Measurements from ENCODE around the gene PLXNB2.

The PLXNB2 gene

DNA sequence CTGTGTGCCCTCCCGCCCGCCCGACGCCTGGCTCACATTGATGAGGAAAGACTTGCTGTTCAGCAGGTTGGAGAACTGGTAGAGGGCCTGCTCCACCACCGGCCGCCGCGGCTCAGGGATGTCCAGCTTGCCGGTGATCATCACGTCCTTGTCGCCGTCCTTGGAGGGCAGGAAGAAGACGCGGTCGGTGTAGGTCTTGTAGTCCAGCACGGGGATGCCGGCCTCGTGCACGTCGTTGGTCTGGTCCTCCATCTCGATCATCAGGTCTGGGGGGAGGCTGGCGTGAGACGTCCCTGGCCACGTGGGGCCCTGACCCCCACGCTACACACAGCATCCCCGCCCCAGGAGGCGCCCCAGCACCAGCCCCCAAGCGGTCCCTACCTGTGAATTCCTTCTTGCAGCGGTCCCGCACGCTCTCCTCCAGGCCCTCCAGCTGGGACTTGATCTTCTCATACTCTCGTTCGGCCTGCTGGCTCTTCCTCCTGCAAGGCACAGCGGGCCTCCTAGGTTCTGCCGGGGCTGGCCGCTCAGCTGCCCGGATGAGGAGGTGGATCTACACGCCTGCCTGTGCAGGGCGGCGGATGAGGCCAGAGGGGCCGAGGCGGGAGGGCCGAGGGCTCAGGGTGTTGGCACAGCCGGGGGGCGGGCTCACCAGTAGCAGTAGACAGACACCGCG lies 26.6 kb downstream of the PLXNB2 start:
- Histone ChIP-seq H3F3A (ENCODE audit: insufficient read depth, low read length) (peaks cover 4% of the 10 kb centered on the region; the same call in 1 of the 2 replicates), H2AFZ (ENCODE audit: low read length) (no peak overlapping the region), H3K27ac (ENCODE audit: low read length) (no peak overlapping the region), H3K9me2 (replicated peaks; ENCODE audit: insufficient read depth, low read length) (no peaks in the 10 kb centered on the region), H3K4me2 (ENCODE audit: low read depth, low read length) (no peak overlapping the region), H3K36me3 (replicated peaks; ENCODE audit: insufficient read depth, low read length) (no peaks in the 10 kb centered on the region), H3K27me3 (replicated peaks; ENCODE audit: insufficient read depth, low read length) (no peaks in the 10 kb centered on the region), H3K4me1 (ENCODE audit: low read length) (0 out of 2 replicates have a peak, but pooled peaks cover 5% of the 10 kb centered on the region), H3K9ac (ENCODE audit: low read length) (no peak overlapping the region), H3K79me2 (ENCODE audit: low read length) (no peaks in the 10 kb centered on the region), H3K9me3 (replicated peaks; ENCODE audit: insufficient read depth, low read length) (no peaks in the 10 kb centered on the region), H3K4me3 (ENCODE audit: low read length) (no peak overlapping the region), H4K20me1 (ENCODE audit: insufficient read depth, low read length) (no peaks in the 10 kb centered on the region)
- no peak for DNase-seq
- TF ChIP-seq EZH2phosphoT487 (IDR thresholded peaks at IDR 0.05; ENCODE audit: low read length) (no peak), EZH2 (optimal IDR thresholded peaks at IDR 0.05; ENCODE audit: low read depth, low read length) (no peak), CTCF (IDR thresholded peaks at IDR 0.05; ENCODE audit: low read length) (no peak)

DNA sequence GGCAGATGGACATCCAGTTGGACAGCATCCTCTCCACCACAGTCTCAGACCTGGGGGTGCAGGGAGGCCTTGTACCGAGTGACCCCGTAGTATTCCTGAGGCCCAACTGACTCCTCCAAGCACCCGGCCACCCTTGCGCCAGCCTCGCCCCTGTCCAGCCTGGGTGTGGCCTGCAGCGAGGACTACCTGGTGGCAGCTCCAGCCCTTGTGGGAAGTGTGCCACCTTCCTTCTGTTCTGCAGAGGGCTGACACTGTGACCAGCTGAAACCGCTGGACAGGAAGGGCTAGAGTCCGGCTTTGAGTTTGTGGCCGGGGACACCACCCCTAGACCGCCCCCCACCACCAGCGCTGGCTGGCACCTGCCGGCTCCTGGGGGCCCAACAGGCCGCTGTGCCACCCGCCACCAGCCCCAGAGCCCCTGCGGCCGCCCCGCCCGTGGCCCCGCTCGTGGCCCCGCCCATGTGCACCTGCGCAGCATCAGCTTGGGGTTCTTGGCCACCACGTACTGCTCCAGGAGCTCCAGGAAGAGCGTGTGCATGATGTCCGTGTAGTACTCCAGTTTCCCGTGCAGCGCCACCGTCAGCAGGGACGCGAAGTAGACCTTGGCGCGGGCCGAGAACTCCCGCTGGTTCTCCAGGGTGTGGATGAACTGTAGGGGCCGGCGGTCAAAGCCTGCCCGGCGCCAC lies 27.3 kb downstream of the PLXNB2 start:
- no peak overlapping the region for H3K4me2 ChIP-seq (ENCODE audit: low read depth, low read length)
- H2AFZ ChIP-seq (ENCODE audit: low read length): no peak overlapping the region
- DNase-seq: no peak
- peaks cover 4% of the 10 kb centered on the region; the same call in 1 of the 2 replicates for H3F3A ChIP-seq (ENCODE audit: insufficient read depth, low read length)
- no peak overlapping the region for H3K4me3 ChIP-seq (ENCODE audit: low read length)
- H3K27me3 ChIP-seq (replicated peaks; ENCODE audit: insufficient read depth, low read length): no peaks in the 10 kb centered on the region
- H3K27ac ChIP-seq (ENCODE audit: low read length): no peak overlapping the region
- TF ChIP-seq EZH2 (optimal IDR thresholded peaks at IDR 0.05; ENCODE audit: low read depth, low read length): no peak
- no peak for TF ChIP-seq EZH2phosphoT487 (IDR thresholded peaks at IDR 0.05; ENCODE audit: low read length)
- TF ChIP-seq CTCF (IDR thresholded peaks at IDR 0.05; ENCODE audit: low read length): no peak
- H3K9me2 ChIP-seq (replicated peaks; ENCODE audit: insufficient read depth, low read length): no peaks in the 10 kb centered on the region
- H4K20me1 ChIP-seq (ENCODE audit: insufficient read depth, low read length): no peaks in the 10 kb centered on the region
- no peak overlapping the region for H3K9ac ChIP-seq (ENCODE audit: low read length)
- no peaks in the 10 kb centered on the region for H3K36me3 ChIP-seq (replicated peaks; ENCODE audit: insufficient read depth, low read length)
- no peaks in the 10 kb centered on the region for H3K9me3 ChIP-seq (replicated peaks; ENCODE audit: insufficient read depth, low read length)
- 0 out of 2 replicates have a peak, but pooled peaks cover 5% of the 10 kb centered on the region for H3K4me1 ChIP-seq (ENCODE audit: low read length)
- H3K79me2 ChIP-seq (ENCODE audit: low read length): no peaks in the 10 kb centered on the region

DNA sequence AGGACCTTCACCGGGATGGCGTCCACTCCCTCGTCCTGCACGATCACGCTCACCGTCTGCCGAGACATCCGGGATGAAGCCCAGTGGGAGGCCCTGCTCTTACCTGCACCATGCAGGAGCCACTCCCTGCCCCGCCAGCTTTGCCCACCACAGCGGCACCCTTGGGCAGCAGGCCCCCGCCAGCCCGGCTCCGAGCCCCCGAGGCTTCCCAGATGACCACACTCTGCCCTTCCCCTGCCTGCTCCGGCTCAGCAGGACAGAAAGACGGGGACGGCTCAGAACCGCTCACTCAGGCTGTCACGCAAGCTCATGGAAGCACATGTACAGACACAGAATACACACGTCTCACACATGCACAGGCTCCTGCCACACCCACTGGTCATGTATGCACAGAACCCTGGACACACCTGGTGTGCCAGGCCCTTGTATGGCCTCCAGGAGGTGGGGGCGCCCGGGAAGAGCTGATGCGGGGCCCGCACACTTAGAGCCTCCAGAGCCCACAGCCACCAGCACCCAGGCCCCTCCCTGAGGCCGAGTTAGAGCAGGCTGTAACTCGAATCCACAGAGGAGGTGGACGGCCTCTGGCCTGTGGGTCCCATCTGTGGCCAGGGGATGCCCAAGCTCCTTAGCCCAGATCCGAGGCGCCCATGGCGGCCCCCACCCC lies 28.4 kb downstream of the PLXNB2 start:
- Histone ChIP-seq H3F3A (ENCODE audit: insufficient read depth, low read length) (peaks cover 4% of the 10 kb centered on the region; the same call in 1 of the 2 replicates), H3K9me3 (replicated peaks; ENCODE audit: insufficient read depth, low read length) (no peaks in the 10 kb centered on the region), H3K27me3 (replicated peaks; ENCODE audit: insufficient read depth, low read length) (no peaks in the 10 kb centered on the region), H3K36me3 (replicated peaks; ENCODE audit: insufficient read depth, low read length) (no peaks in the 10 kb centered on the region), H4K20me1 (ENCODE audit: insufficient read depth, low read length) (no peaks in the 10 kb centered on the region), H3K79me2 (ENCODE audit: low read length) (no peaks in the 10 kb centered on the region), H2AFZ (ENCODE audit: low read length) (no peak overlapping the region), H3K27ac (ENCODE audit: low read length) (no peak overlapping the region), H3K4me1 (ENCODE audit: low read length) (0 out of 2 replicates have a peak, but pooled peaks cover 7% of the 10 kb centered on the region), H3K4me2 (ENCODE audit: low read depth, low read length) (no peak overlapping the region), H3K9me2 (replicated peaks; ENCODE audit: insufficient read depth, low read length) (no peaks in the 10 kb centered on the region), H3K9ac (ENCODE audit: low read length) (no peak overlapping the region), H3K4me3 (ENCODE audit: low read length) (no peak overlapping the region)
- TF ChIP-seq CTCF (IDR thresholded peaks at IDR 0.05; ENCODE audit: low read length) (no peak), EZH2 (optimal IDR thresholded peaks at IDR 0.05; ENCODE audit: low read depth, low read length) (no peak), EZH2phosphoT487 (IDR thresholded peaks at IDR 0.05; ENCODE audit: low read length) (no peak)
- DNase-seq: no peak
